GM18511 (cell line): Measurements from ENCODE around the gene SUCLG1.
"Not testable (repeated sequence)": the region's sequence is repeated elsewhere in the genome, so short reads cannot be mapped to it uniquely, and the experiment has no call there.

ENCODE experiments used
- ATAC-seq: cut with Tn5 transposase; IDR thresholded peaks from one replicate; pipeline ENCODE4 v1.9.1; 2021; ENCODE audit warnings: mild to moderate bottlenecking, moderate library complexity; ENCODE audit not compliant: unreplicated experiment

Gene SUCLG1

GRCh38 chr2:84424152-84424551, 34.9 kb downstream of the SUCLG1 start:
- ATAC-seq, result no peak

DNA sequence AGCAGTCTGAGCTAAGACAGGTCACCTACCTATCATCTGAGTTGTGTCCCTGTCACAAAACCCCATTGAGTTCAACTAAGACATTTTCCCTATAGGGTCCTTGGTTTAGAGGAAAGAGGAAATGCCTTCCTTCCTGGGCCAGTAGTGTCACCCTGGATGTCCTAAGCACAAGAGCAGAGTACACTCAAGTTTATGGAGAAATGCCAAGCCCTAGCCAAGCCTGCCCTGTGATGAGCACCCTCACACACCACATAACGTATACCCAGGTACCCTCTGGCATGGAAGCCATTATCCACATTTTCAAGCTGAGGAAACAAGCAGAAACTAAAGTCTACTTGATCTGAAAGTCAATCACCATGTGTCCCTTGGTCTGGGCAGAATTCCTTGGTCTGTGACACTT, 37.3 kb downstream of the SUCLG1 start:
- no peak for ATAC-seq

DNA sequence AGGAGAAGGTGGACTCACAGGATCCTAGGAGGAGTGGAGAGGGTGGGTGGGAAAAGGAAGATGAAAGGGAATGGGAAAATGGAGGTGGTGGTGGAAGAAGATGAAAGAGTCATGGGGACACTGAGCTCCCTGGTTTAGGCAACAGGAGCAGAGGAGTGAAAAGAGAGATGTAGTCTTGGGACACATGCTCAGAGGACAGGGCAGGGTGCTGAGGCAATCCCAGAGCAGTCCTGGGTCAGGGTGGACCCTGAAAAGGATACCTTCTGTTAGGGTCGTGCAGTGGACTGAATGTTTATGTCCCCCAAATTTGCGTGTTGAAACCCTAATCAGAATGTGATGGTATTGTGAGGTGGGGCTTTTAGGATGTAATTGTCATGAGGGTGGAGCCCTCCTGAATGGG, 37.9 kb downstream of the SUCLG1 start:
- ATAC-seq, result no peak

- ATAC-seq, result no peak
Observed at GRCh38 chr2:84417453-84418145, 41.5 kb downstream of the SUCLG1 start.

GRCh38 chr2:84409531-84409930, 49.5 kb downstream of the SUCLG1 start:
- ATAC-seq, result no peak

GRCh38 chr2:84402111-84402510, 57.0 kb downstream of the SUCLG1 start:
- not testable (repeated sequence) for ATAC-seq

DNA sequence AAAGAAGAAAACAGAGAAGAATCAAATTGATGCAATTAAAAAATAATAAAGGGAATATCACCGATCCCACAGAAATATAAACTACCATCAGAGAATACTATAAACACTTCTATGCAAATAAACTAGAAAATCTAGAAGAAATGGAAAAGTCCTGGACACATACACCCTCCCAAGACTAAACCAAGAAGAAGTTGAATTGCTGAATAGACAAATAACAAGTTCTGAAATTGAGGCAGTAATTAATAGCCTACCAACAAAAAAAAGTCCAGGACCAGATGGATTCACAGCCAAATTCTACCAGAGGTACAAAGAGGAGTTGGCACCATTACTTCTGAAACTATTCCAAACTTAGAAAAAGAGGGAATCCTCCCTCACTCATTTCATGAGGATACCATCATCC, 59.2 kb downstream of the SUCLG1 start:
- ATAC-seq, result not testable (repeated sequence)

GRCh38 chr2:84395820-84396219, 63.3 kb downstream of the SUCLG1 start:
- no peak for ATAC-seq

GRCh38 chr2:84394628-84395027, 64.5 kb downstream of the SUCLG1 start:
- no peak for ATAC-seq

GRCh38 chr2:84393829-84394228, 65.3 kb downstream of the SUCLG1 start:
- no peak for ATAC-seq

- ATAC-seq, result no peak
Observed at GRCh38 chr2:84389794-84390193, 69.3 kb downstream of the SUCLG1 start.

DNA sequence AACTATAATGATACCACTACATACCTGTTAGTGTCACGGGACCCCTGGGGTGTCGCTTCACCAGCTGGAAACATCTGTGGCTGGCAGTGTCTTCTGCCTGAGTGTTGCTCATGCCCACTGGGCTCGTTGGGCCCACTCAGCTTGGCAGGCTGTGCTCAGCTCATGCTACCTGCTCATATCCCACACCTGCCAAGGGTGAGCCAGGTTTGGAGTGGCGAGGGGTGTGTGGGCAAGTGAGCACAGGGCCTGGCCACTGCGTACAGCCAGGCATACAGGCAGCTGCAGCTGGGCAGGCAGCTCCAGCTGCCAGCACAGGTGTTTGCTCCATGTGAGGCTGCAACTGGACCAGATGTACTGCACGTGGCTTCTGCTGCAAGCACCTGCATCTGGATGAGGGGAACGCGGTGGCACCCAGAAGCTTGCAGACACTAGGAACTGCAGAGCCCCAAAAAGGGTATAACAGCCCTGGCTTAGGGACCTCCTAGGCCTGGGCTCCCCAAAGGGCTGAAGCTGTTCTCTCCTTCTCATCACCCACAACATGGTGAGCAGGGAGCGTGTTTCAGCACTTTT, 70.1 kb downstream of the SUCLG1 start:
- no peak for ATAC-seq

GRCh38 chr2:84388133-84388532, 70.9 kb downstream of the SUCLG1 start:
- no peak for ATAC-seq

GRCh38 chr2:84386336-84387040, 72.6 kb downstream of the SUCLG1 start:
- ATAC-seq, result no peak

- ATAC-seq, result no peak
Observed at GRCh38 chr2:84383271-84383670, 75.8 kb downstream of the SUCLG1 start.

DNA sequence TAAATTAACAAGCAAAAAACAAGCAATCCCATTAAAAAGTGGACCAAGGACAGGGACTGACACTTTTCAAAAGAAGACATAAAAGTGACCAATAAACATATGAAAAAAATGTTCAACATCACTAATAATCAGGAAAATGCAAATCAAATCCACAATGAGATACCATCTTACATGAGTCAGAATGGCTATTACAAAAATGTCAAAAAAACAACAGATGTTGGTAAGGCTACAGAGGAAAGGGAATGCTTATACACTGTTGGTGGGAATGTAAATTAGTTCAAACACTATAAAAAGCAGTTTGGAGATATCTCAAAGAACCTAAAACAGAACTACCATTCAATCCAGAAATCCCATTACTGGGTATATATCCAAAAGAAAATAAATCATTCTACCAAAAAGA, 78.2 kb downstream of the SUCLG1 start:
- no peak for ATAC-seq

GRCh38 chr2:84378960-84379359, 80.1 kb downstream of the SUCLG1 start:
- ATAC-seq, result no peak

DNA sequence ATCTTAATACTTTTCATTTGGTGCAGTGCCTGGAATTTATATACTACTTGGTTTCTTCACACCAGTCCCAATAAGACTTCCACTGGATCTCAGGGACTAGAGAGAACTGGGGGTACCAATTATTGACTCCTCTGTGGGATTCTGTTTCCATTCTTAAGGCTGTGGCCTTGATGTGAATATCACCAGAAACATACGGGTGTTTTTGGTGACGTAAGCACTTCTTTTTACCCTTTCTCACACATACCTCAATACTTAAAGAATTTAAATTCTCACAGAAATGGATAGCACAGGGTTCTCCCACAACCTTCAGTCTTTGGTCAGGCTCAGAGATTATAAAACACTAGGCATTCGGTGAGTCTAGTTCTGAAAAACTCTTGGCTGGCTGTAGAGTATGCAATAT, 84.1 kb downstream of the SUCLG1 start:
- ATAC-seq, result no peak

DNA sequence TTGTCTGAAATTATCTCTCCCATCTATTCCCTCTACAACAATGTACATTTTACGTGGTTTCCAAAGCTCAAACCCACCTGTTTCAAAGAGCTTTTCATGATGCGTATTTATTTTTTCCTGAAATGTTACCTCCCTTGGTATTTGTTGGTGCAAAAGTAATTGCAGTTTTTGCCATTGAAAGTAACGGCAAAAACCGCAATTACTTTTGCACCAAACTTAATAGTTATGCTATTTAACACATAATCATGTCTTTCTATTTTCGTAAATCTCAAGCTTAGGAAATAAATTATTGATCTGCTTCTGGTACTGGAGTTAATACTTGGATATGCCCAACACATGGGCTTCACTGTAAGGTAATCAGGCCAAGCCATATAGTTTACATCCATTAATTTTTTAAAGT, 85.2 kb downstream of the SUCLG1 start:
- ATAC-seq, result no peak
